GM19467 (cell line): ENCODE measurements around the gene KRTAP10-7.
"Not testable (repeated sequence)": the region's sequence is repeated elsewhere in the genome, so short reads cannot be mapped to it uniquely, and the experiment has no call there.

ENCODE experiments used
- ATAC-seq: cut with Tn5 transposase; IDR thresholded peaks from one replicate; pipeline ENCODE4 v1.9.1; 2021; ENCODE audit warnings: mild to moderate bottlenecking, moderate library complexity; ENCODE audit not compliant: unreplicated experiment

Gene KRTAP10-7

DNA sequence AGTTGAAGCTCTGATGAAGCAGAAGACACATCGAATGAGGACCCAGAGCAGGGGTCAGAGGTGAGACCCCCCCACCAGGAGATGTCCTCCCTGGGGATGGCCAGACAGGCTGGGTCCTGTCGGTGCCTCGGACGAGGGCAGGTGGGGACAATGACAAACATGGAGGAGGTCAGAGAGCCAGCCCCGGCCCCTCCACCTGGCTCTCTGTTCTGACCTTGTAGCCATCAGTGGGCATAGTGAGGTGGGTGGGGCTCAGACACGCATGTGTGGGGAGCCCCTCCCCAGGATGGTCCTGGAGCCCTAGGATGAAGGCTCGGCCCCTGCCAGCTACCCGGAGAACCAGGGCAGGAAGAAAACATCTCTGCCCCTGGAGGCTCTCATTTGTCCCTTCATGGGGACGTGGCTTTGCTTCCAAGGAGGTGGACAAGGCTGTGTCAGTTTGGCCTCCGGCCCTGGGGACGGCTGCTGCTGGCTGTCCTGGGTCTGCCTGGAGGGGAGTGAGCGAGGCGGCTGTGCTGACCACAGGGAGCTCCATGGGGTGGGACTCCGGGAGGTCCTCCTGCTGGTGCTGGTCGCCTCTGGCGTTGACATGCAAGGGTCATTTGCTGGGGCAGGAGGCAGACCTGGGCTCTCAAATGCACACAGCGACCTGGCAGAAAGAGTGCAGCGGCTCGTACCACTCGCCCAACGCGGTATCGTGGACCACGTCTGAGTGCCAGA, 10.7 kb upstream of the KRTAP10-7 start:
- no peak for ATAC-seq

DNA sequence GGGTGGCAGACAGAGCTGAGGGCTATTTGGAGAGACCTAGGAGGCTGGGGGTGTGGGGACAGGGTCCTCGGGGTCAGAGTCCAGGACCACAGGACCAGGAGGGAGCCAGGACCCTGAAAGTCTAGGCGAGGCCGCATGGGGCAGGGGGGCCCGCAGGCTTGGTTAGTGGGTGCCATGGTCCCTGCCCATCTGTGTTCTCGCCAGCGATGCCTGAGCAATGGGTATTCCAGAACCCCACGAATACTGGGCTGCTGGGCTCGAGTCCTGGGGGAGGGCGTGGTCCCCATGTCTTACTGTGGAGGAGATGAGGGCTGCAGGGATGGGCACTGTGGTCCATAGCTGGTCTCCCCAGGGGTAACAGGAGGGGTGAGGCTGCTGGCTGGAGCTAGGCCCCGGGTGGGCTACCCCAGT, 10.1 kb upstream of the KRTAP10-7 start:
- no peak for ATAC-seq

DNA sequence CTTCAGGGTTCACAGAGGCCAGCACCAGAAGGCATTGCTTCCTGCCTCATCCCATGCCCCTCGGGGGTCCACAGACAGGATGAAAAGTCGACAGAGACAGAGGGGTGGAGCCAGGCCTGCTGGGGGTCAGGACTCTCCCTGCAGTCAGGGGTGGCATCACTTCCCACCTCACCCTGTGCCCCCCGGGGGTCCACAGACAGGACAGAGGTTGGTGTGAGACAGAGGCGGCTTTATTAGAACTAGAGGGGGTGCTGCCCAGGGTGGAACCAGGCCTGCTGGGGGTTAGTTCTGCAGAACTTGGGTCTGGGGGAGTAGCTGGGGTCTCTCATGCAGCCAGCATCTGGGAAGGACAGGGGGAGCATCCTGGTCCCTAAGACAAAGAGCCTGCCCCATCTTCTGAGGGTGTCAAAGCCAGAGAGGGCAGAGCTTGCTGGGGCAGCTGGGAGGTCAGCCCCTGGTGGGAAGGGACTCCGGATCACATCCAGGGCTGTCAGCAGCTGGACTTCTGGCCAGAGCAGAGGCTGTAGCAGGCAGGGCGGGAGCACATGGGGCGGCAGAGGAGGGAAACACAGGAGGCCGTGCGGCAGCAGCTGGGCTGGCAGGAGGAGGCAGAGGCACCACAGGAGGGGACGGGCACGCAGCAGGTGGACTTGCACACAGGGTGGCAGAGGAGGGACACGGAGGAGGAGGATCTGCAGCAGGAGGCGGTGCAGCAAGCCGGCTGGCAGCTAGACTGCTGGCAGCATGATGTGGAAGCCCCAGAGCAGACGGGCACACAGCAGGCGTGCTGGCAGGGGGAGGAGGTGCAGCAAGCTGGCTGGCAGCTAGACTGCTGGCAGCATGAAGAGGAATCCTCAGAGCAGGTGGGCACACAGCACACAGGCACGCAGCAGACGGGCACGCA, 9.2 kb upstream of the KRTAP10-7 start:
- not testable (repeated sequence) for ATAC-seq

DNA sequence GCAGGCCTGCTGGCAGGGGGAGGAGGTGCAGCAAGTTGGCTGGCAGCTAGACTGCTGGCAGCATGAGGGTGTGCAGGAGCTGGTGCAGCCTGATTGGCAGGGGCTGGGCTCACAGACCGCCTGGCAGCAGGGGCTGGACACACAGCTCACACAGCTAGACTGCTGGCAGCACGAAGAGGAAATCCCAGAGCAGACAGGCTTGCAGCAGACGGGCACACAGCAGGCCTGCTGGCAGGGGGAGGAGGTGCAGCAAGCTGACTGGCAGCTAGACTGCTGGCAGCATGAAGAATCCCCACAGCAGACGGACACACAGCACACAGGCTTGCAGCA, 8.6 kb upstream of the KRTAP10-7 start:
- not testable (repeated sequence) for ATAC-seq

DNA sequence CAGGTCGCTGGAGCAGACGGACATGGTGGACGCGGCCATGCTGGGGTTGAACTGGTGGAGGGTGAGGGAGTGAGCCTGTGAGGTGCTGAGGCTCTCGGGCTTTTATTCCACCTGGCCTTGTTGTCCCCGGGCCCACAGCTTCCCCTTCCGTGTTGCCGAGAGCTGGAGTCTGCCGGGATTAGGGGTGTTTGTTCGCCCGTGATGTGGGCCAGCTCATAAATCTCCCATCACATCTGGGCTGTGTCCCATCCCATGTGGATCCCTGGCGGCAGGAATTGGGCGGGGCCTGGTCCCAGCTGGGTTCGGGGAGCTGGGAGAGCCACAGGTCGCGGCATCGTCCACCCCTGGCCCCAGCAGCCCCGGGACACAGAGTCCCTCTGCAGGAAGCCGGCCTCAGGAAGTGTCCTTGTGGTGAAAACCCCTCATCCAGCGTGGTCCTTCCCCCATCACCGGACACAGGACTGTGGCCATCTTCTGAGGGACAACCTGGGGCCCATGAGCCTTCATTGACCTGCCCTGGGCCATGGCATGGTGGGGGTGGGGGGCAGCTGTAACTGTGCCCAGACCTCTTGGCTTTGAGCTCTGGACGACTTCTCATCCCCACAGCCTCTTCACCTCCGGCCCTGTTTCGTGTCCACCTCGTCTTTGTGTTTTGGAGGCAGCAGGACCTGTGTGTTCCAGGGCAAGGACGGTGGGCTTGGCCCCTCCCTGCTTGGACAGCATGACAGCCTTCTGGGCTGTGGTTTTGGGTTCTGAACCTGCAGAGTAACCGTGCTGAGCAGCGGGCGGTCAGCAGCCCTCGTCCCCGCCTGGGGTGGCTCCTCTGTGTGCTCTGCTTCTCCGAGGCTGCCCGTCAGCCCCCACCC, 7.7 kb upstream of the KRTAP10-7 start, which contains the start of gene KRTAP10-6:
Gene KRTAP10-6 (minus strand): TSS at position 60 of the 866 bp plus-strand sequence. CDS start 21 bp downstream, at position 39.
- no peak for ATAC-seq

DNA sequence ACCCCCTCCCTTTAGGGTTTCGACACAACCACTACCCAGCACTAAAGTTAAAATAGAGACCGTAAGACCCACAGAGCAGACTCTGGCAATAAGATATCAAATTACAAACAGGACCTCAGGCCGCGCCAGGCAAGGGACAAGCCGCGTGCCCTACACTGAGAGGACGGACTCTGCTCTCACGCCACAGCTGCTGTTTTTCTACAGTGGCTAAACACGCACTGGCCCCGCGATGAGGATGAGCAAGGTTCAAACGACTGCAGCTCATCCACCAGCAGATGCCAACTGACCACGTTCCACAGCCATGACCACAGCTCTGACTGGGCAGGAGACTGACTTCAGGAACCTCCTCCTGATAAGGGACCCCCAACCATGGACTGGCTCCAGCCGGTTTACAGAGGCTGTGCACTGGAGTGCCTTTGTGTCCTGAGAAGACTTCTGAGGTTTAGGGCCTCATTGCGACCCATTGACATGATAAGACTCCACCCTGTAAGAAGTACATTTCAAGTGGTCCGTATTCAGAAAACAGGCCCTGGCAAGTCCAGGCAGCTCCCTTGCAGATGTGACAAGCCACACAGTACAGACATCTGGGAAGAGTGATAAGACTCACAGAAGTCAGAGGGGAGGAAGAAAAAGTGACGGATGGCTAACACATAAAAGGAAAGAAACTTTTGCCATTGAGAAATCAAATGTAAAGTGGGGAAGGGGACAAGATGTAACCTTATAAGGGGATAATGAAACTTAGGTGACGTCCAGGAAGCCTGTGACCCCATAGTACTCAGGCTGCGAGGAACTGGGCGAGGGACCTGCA, 6.6 kb upstream of the KRTAP10-7 start:
- ATAC-seq, result no peak

DNA sequence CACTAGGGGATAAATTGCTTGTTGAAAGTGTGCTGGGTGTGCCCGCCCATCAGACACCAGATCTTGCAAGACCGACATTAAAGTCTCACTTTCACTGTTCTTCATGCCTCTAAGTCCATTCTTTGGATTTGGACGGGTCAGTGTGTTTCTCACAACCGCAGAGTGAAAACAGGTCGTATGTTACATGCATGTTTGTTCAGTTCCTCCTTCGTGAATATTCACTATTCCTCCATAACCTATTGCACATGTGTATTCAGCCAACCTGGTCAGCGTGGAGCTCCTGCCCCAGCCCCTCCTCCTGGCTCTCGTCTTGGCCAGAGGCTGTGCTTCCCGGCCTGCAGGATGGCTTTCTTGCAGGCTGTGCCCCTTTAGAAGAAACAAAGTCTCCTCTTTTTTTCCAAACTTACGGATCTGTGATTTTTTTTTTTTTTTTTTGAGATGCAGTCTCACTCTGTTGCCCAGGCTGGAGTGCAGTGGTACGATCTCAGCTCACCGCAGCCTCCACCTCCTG, 5.9 kb upstream of the KRTAP10-7 start:
- no peak for ATAC-seq

DNA sequence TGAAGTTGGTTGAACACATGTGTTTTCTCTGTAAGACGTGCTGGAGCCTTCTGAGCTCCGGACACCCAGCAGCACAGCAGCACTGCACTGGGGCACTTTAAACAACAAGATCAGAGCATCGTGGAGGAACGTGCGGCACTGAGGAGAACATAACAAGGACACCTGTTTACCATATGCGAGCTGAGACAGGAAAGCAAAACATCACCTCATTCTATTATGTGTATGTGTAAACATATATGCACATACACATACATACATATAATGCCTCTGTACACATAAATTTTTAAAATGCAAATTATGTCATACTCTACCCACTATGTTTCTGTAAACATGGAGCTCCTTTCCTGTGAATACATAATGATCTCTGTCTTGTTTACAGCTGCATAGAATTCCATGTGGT, 4.9 kb upstream of the KRTAP10-7 start:
- ATAC-seq, result no peak

DNA sequence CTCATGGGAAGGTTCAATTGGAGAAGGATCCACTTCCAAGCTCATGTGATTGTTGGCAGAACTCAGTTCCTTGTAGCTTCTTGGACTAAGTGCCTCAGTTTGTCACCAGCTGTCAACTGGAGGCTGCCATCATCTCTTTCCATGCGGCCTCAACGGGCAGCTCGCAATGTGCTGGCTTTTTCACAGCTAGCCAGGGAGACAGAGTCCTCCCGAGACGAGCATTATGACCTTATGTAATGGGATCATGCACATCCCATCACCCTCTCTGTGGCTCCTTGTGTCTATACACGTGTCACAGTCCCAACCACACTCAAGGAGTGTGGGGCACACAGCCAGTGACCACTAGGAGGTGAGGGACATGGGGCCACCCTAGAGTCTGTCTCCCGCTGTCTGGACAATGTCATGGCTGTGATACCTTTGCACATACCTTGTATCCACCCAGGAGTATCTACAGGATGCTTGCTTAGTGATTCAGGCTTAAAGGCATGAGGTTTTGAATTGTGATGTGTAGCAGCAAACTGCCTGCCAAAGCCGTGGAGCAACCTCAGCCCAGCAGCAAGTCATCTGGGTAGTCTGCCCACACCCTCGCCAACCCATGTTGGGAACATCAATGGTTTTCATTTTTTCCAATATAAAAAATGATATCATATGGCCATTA, 4.2 kb upstream of the KRTAP10-7 start:
- no peak for ATAC-seq

DNA sequence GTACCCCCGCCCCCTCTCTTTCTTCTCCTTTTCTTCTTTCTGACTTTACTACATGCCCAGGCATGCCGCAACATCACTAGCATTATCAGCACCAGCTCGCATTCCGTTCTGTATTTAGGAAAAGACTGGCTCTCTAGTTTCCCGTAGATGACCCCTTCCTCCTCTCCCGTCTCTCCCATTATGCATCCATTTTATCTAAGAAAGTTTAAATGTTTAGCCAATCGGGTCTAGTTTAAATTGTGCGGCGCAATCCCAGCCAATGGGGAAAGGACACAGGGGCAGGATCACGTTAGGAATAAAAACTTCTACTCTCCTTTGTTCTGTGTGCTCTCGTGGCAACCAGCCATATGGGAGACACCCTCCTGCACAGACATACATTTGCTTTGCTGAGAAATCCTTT, 2.3 kb upstream of the KRTAP10-7 start:
- no peak for ATAC-seq

DNA sequence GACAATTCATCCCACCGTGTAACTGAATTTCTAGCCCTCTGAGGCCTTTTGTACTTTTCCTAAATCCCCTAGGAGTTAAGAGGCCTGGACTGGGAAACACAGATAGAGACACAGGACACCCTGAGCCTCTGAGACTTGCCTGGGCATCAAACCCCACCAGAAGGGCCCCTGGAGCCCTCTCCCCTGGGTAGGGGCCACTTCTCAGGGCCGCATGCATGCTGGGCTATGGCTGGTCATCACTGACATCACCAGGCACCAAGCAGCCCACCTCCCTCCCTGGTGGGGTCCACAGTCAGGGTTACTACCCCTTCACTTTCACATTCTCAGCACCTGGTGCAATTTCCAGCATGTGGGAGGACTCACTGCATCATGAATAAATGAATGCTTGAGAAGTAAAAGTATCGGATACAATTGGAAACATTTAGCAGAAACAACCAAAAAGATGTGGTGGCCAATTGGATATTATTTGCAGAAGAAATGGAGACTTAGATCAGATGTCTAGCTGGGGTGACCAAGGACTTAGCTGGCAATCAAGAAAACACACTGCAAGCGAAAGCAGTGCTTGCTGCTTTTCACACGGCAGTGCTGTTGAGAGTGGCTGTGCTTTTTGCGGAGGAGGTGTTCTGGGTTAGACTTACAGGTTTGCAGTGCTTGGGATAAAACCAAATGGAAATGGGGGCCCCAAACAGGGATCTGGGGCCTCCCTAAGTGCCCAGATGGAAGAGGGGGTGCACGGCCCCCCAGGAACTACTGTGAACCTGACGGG, 950 bp upstream of the KRTAP10-7 start:
- ATAC-seq, result no peak

DNA sequence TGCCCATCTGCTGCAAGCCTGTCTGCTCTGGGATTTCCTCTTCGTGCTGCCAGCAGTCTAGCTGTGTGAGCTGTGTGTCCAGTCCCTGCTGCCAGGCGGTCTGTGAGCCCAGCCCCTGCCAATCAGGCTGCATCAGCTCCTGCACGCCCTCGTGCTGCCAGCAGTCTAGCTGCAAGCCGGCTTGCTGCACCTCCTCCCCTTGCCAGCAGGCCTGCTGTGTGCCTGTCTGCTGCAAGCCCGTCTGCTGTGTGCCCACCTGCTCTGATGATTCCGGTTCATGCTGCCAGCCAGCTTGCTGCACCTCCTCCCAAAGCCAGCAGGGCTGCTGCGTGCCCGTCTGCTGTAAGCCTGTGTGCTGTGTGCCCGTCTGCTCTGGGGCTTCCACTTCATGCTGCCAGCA, 694 bp downstream of the KRTAP10-7 start:
- ATAC-seq, result not testable (repeated sequence)

DNA sequence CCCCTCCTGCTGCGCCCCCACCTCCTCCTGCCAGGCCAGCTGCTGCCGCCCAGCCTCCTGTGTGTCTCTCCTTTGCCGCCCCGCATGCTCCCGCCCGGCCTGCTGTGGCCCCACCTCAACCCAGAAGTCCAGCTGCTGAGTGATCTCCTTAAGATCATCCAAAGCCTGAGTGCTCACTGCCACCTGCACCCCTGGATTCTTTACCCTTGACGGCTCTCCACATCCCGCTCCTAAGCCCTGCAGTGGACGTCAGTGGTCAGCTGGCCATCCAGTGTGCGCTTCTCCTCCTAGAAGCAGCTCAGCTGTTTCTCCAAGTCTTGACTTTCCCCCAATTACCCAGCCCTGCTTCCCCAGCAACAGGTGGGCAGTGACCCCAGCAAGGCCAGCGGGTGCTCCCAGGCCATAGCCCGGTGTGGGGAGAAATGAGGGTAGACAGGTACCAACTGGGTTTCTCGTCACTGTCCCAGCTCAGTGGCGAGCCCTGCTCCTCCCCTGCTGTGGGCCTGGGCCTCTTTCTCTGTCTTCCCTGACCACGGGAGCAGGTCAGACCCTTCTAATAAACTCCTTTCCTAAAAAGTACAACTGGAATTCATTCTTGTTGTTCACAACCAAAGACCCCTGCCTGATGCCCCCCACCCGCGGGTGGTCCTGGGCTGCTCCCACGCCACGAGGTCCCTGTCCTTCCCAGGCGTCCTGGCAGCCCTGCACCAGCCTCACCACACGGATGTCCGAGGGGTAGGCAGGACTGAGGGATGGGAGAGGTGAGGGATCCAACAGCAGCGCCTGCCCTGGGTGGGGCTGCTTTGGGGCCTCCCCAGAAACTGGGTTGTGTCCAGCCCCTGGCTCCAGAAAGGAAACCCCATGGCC, 1.4 kb downstream of the KRTAP10-7 start:
- no peak for ATAC-seq

DNA sequence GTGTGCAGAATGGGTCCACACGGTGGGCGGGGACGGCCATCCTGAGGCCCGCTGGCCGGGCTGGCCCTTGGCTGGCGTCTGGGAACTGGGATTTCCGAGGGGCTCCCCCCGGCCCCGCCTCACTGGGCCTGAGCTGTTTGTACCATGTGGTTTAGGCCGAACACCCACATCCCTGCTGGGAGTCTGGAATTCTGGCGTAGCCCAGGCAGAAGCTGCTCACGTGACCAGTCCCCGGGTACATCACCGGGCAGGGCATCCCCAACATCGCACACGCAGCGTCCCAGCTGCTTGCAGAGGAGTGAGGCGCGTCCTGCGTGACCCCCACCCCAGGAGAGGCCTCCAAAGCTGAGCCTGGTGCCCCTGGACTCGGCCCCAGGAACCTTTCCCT, 2.1 kb downstream of the KRTAP10-7 start:
- no peak for ATAC-seq

DNA sequence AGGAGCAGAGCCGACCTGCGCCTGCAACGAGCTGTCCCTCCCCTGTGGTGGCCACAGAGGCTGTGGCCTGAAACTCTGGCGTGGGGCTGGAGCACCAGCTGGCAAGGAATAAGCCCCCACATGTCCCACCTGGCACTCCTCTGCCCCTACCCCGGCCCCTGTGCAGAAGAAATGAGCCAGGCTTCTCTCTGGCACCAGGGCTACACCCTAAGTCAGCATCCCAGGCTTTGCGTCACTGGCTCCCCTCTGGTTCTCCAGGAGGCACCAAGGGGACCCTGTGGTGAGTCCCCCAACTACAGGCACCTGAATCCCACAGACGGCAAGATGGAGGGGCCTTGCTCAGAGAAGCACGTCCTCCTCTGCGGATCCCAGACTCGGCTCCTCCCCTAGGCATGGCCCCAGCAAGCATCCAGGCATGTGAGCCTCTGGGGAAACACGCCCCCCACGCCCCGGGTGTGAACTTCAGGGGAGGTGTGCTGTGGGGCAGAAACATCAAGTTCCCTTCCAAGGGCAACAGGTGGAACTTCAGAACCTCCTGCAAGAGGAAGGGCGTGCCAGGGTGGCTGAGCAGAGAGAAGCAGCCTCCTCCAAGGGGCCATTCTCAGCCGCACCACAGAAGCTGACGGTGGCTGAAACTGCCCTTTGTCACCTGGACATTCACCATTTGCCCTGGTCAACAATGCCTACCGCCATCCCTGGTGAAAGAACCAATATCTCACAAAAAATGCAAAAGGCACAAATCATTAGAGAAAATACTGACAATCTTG, 2.9 kb downstream of the KRTAP10-7 start:
- no peak for ATAC-seq

DNA sequence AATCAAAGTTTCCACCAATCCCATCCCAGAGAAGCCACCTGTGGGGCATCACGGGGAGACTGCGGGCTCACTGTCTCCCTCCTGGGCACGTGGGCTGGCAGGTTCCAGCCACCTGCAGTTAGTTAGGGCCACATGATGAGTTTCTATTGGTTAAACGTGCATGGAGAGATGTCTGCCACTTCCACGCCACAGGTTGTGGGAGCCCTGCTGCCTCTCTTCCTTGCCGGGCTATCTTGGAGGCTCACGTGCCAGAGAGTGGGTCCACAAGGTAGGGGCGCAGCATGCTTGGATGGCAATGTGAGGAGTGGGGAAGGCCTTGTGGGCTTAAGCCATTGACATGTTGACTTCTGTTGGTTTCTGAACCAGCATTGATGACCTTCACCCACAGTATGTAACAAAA, 3.5 kb downstream of the KRTAP10-7 start:
- ATAC-seq, result no peak

DNA sequence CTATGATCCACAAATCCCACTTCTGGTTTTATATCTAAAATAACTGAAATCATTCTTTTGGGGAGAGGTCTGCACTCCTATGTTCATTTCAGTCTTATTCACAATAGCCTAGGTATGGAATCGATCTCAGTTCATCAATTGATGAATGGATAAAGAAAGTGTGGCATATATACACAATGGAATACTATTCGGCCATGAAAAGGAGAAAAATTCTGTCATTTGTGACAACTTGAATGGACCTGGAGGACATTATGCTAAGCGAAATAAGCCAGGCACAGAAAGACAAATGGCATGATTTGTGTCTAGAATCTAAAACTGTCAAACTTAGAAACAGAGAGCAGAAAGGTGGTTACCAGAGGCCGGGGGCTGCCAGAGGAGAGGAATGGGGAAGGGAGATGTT, 6.1 kb downstream of the KRTAP10-7 start:
- ATAC-seq, result no peak
